Colonic mucosa (tissue), 4 donors: ENCODE data around the gene NDUFB3. TPM values are rescaled to one million over a fixed set of nuclear protein-coding genes. Genes with fewer than 3 reads are reported as not detected.
"Not testable (repeated sequence)": the region's sequence is repeated elsewhere in the genome, so short reads cannot be mapped to it uniquely, and the experiment has no call there.

Experiments
- DNase-seq: peaks from one replicate; pipeline ENCODE4 v3.0.0-alpha.2; 2020
- H3K27ac ChIP-seq: fragments of 200-600 bp; one replicate; pipeline ENCODE4 v1.8.0; 2021
- H3K27me3 ChIP-seq: fragments of 200-600 bp; one replicate; pipeline ENCODE4 v1.8.0; 2021
- H3K36me3 ChIP-seq: fragments of 200-600 bp; one replicate; pipeline ENCODE4 v1.8.0; 2021
- H3K4me1 ChIP-seq: fragments of 200-600 bp; one replicate; pipeline ENCODE4 v1.8.0; 2021; ENCODE audit warnings: mild to moderate bottlenecking
- H3K4me3 ChIP-seq: fragments of 200-600 bp; one replicate; pipeline ENCODE4 v1.8.0; 2021
- H3K9ac ChIP-seq, 2 donors: one replicate each; pipeline ENCODE4 v1.7.0; 2013; ENCODE audit warnings: control low read depth in 2 of 2, low read depth in 2 of 2, low read length in 2 of 2
- H3K9me3 ChIP-seq: fragments of 200-600 bp; one replicate; pipeline ENCODE4 v1.8.0; 2021
- intact Hi-C: fragments of 100-400 bp; cut with DNase I; formaldehyde crosslinking; loops from one replicate; pipeline ENCODE4 v1.14.1; 2022
- total RNA-seq, 2 donors: library from RNA; stranded (reverse); fragmentation: NEBNext Ultra II Directional in 1 of 2; extraction: Animal tissue kit (Norgen Biotek cat#: 25700) in 1 of 2; gene quantifications; one replicate each; pipeline ENCODE4 v1.2.1, GENCODE V29; 2021
- TF ChIP-seq, protein P1 (sequence below): fragments of 200-600 bp; IDR thresholded peaks from one replicate; pipeline ENCODE4 v1.8.0; 2022; ENCODE audit warnings: antibody characterized with exemption, mild to moderate bottlenecking
- donor health status: healthy.
- donor health status: DM: no; HTN: no; CAD: no.
- donor health status: DM: no; HTN: no; CAD: no.

The NDUFB3 gene
- total RNA-seq, 2 donors from 2014 or later = 159 to 199 TPM

DNA sequence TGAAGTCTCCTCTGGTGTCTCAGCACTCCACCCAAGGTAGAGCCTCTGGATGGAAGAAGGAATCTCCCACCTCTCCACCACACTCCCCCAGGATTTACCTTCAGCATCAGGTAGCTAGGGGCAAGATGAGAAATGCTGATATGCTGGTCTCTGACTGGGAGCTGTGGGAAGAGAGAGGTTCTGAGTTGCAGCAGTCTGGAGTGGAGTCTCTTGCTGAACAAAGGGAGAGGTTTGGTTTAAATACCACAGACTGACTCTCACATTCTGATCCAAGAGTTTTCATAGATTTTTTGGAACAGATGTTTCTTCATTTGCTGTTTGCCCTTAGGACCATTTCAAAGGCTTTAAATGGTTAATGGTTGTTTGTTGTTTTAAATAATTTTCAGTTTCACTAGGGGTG lies 43.0 kb downstream of the NDUFB3 start:
- TF ChIP-seq, protein P1, sequence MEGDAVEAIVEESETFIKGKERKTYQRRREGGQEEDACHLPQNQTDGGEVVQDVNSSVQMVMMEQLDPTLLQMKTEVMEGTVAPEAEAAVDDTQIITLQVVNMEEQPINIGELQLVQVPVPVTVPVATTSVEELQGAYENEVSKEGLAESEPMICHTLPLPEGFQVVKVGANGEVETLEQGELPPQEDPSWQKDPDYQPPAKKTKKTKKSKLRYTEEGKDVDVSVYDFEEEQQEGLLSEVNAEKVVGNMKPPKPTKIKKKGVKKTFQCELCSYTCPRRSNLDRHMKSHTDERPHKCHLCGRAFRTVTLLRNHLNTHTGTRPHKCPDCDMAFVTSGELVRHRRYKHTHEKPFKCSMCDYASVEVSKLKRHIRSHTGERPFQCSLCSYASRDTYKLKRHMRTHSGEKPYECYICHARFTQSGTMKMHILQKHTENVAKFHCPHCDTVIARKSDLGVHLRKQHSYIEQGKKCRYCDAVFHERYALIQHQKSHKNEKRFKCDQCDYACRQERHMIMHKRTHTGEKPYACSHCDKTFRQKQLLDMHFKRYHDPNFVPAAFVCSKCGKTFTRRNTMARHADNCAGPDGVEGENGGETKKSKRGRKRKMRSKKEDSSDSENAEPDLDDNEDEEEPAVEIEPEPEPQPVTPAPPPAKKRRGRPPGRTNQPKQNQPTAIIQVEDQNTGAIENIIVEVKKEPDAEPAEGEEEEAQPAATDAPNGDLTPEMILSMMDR = no peak
- Histone ChIP-seq H3K9ac (peak overlapping the region in 1 of 2 donors; percentile 66), H3K27ac (no peak overlapping the region), H3K4me3 (no peak overlapping the region), H3K9me3 (no peaks in the 10 kb centered on the region), H3K27me3 (no peaks in the 10 kb centered on the region), H3K4me1 (no peaks in the 10 kb centered on the region), H3K36me3 (no peaks in the 10 kb centered on the region)
- intact Hi-C loops = loop anchor here (5.0 kb wide), 2 partner anchors 37 to 43 kb away; partner anchors contain the start of genes HYCC2 and NDUFB3
- DNase-seq = no peak

DNA sequence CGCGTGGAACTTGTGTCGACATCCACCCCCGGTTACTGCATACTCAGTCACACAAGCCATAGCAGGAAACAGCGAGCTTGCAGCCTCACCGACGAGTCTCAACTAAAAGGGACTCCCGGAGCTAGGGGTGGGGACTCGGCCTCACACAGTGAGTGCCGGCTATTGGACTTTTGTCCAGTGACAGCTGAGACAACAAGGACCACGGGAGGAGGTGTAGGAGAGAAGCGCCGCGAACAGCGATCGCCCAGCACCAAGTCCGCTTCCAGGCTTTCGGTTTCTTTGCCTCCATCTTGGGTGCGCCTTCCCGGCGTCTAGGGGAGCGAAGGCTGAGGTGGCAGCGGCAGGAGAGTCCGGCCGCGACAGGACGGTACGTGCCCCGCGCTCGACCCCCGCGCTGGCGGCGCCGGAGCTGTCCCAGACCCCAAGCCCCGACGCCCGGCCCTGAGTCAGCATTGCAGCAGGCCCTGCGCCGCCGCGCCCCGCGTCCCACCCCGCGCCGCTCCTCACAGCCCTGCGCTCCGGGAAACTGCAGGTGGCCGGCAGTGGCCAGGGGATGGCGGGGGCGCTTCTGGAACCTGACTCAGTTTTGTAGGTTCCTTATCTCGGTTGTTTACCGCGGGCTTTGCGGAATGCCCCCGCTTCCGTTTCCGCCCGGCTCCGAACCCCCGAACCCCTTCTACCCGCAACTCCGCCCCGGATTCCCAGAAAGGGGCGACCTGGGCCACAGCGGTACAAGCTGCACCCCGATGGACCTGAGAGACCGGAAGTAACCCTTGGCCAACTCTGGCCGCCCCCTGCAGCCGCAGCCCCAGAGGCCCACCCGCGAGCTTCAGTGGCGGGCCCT lies 44.5 kb downstream of the NDUFB3 start, which contains the start of gene CFLAR:
TSS of gene CFLAR (plus strand) at position 50 of the 844 bp plus-strand sequence. CDS start 13,702 bp downstream, outside the sequence.
- peak; percentile 82 for DNase-seq
- Histone ChIP-seq H3K36me3 (no peaks in the 10 kb centered on the region), H3K9ac (peak within 1 kb of the TSS; percentile 95 to 99), H3K9me3 (no peaks in the 10 kb centered on the region), H3K27ac (peak within 1 kb of the TSS; percentile 100), H3K4me3 (peak within 1 kb of the TSS; percentile 93), H3K27me3 (no peaks in the 10 kb centered on the region), H3K4me1 (no peaks in the 10 kb centered on the region)
- TF ChIP-seq, protein P1 = no peak
- intact Hi-C loops = loop anchor here (5.0 kb wide), 2 partner anchors 36 to 44 kb away; partner anchors contain the start of genes HYCC2 and NDUFB3

DNA sequence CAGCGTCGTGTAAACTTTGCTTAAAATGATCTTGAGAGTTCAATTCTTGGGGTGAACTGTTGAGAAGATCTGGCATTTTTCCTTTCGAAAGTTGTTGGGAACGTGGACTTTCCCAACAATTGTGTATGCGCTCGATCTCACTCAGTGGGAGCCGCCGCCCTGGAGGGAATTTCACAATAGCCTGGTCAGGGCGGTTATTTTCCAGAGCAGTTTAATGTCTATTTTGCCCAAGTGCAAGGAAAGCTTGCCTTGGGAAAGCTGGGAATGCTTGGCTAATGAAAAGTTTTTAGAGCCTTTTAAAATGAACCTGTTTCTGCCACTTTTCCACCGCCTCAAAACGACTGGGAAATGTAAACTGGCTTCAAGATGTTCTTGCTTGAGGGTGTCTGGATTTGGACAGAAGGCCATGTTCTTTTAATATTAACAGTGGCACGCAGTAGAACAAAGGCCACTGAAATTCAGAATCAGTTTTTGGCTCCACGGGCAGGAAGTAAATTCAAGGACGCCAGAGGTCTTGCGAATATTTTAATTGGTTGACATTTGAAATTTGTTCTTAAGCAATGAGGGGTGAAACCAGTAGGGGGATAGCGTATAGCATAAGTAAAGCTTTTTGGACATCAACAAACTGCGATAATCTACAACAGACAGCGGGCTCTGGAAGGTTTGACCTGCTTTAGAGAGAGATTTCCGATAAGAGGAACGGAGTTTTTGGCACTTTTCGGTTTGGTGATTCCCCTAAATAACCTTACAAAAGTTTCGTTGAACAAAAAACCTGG lies 45.3 kb downstream of the NDUFB3 start:
- DNase-seq = peak; percentile 65
- H3K27me3 ChIP-seq = no peaks in the 10 kb centered on the region
- peak overlapping the region; percentile 100 for H3K27ac ChIP-seq
- H3K9me3 ChIP-seq = no peaks in the 10 kb centered on the region
- intact Hi-C loops = loop anchor here (5.0 kb wide), 2 partner anchors 35 to 45 kb away; partner anchors contain the start of genes HYCC2 and NDUFB3
- peak overlapping the region; percentile 93 for H3K4me3 ChIP-seq
- no peaks in the 10 kb centered on the region for H3K4me1 ChIP-seq
- TF ChIP-seq, protein P1 = no peak
- H3K36me3 ChIP-seq = no peaks in the 10 kb centered on the region
- peak overlapping the region; percentile 95 to 99 for H3K9ac ChIP-seq

DNA sequence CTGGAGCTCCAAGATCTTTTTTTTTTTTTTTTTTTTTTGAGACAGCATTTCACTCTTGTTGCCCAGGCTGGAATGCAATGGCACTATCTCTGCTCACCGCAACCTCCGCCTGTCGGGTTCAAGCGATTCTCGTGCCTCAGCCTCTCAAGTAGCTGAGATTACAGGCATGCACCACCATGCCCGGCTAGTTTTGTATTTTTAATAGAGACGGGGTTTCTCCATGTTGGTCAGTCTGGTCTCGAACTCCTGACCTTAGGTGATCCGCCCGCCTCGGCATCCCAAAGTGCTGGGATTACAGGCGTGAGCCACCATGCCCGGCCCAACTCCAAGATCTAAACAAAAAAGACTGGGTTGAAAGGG lies 45.9 kb downstream of the NDUFB3 start:
- not testable (repeated sequence) for H3K9me3 ChIP-seq, H3K36me3 ChIP-seq, DNase-seq, H3K27me3 ChIP-seq, H3K4me1 ChIP-seq
- peak overlapping the region; percentile 100 for H3K27ac ChIP-seq
- H3K9ac ChIP-seq = peak overlapping the region; percentile 95 to 99
- H3K4me3 ChIP-seq = peak overlapping the region; percentile 93
- intact Hi-C loops = loop anchor here (5.0 kb wide), 2 partner anchors 35 to 45 kb away; partner anchors contain the start of genes HYCC2 and NDUFB3

DNA sequence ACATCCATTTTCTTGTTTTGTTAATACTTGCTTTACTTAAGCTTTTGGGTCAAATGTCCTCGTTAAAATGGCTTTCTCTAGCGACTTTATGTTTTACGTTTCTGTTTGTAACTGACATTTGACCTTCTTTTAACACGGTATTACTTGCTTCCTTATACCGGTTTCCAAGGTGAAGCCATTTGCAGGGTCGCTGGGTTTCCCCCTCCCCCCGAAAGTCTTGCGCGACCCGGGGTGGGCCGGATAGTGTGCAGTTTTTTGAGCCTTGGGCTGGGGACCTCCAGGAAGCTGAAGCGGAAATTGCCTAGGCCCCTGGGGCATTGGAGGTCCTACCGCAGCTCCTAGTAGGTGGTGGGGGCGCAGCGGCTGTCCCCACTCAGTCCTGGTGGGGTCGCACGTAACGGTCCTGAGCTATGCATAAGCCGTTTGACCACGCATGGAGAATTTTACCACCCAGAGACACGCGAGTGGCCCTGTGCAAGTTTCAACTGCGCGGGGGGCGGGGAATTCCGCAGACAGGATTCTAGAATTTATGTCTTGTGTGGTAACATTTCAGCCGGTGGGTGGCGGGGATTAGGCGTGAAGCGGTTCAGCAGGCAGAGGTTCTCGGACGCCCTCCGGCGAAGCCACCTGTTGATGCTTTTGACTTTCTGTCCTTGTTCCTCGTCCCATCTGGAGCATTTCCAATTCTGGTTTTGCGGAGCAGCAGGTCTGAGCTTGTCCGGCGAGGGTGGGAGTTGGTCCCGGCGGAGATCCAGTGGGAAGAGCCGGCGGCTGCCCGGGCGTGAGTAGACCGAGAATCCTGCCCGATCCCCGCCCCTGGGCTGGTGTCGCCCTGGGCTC lies 46.5 kb downstream of the NDUFB3 start:
- peak; percentile 93 for DNase-seq
- H3K9ac ChIP-seq = peak overlapping the region; percentile 95 to 99
- H3K36me3 ChIP-seq = no peaks in the 10 kb centered on the region
- no peaks in the 10 kb centered on the region for H3K27me3 ChIP-seq
- H3K4me1 ChIP-seq = no peaks in the 10 kb centered on the region
- H3K4me3 ChIP-seq = peak overlapping the region; percentile 93
- peak overlapping the region; percentile 100 for H3K27ac ChIP-seq
- intact Hi-C loops = loop anchor here (5.0 kb wide), 2 partner anchors 34 to 46 kb away; partner anchors contain the start of genes HYCC2 and NDUFB3
- TF ChIP-seq, protein P1 = peak; percentile 44
- H3K9me3 ChIP-seq = no peaks in the 10 kb centered on the region
